T-helper 1 cell treated with Interleukin-12 subunit alpha and Interleukin-12 subunit beta and Interleukin-4 antibody, amounts not matched to agents 30 ng/mL and 1 ng/mL, for 36 hours (primary cell): Measurements from ENCODE around the gene SMYD3. TPM values are rescaled to one million over a fixed set of nuclear protein-coding genes. Genes with fewer than 3 reads are reported as not detected.

Experiments used
- intact Hi-C: fragments of 100-400 bp; cut with micrococcal nuclease; formaldehyde crosslinking; loops from one replicate; pipeline ENCODE4 v1.15.1; 2024
- total RNA-seq: library from RNA; stranded (reverse); gene quantifications from 2 replicates; pipeline ENCODE4 v1.2.3, GENCODE V29; 2022

The SMYD3 gene
- total RNA-seq, 1 donor from 2014 or later: 24.1 TPM

GRCh38 chr1:245933431-245934045, 573.5 kb downstream of the SMYD3 start:
- intact Hi-C loops: no loop called here

GRCh38 chr1:245932302-245932972, 574.6 kb downstream of the SMYD3 start:
- intact Hi-C loops: no loop called here

DNA sequence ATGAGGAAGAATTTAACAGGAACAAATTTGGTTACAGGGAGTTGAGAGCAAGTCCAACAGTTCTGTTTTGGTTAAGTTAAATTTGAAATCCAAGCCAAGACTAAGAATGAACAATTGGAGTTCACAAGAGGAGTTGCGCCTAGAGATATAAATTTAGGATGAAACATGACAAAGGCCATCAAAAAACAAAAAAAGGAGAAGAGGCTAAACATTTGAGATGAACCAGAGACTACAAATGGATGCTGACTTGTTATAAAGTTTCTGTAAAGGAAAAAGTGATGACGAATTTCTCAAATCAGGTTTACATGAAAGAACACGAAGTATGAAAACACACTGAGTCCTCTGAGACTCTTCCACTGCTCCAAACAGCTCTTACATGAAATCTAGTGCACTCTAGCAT, 575.6 kb downstream of the SMYD3 start:
- intact Hi-C loops: no loop called here

DNA sequence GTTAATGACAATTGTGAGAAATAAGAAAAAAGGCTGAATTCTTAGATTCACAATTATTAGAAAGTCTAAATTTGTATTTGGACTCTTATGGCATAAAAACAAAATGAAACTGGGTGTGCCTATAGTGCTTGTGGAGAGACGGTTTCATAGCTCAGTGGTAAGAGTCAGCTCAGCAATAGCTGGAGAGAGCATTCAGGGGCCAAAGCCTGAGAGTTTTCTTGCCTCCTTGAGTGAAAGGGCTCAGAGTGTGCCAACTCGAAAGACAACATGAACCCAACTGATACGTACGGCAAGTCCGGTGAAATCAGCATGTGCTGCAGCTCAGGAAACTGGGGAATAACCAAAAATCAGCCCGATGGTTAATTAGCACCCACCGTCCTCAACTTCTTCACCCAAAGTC, 577.9 kb downstream of the SMYD3 start:
- intact Hi-C loops: no loop called here

DNA sequence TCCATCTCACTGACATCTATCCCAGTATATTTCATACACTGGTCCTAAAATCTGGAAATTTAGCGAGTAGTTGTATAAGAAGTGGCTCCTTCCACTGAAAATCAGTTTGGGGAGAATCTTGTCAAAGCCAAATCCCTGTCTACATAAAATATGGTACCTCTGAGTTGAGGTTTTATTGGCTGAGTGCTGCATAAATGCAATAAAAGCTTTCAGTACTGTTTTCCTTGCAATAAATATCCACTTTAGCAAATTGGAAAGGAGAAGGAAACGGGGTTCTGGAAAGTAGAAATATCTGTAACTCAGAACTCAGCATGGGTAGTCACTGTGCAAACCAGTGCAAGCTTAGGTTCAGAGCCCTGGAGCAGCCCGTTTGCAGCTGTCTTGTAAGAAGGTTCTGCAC, 580.2 kb downstream of the SMYD3 start:
- intact Hi-C loops: no loop called here

- intact Hi-C loops: no loop called here
Observed at GRCh38 chr1:245923215-245923614, 583.9 kb downstream of the SMYD3 start.

DNA sequence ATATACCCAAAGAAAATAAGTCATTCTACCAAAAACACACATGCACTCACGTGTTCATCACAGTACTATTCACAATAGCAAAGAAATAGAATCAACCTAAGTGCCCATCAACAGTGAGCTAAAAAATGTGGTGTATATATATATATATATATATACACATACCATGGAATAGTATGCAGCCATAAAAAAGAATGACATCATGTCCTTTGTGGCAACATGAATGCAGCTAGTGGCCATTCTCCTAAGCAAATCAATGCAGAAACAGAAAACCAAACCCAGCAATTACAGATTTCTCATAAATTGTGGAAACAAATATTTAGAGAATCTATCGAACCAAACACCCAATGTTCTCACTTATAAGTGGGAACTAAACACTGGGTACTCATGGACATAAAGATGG, 585.7 kb downstream of the SMYD3 start:
- intact Hi-C loops: no loop called here

DNA sequence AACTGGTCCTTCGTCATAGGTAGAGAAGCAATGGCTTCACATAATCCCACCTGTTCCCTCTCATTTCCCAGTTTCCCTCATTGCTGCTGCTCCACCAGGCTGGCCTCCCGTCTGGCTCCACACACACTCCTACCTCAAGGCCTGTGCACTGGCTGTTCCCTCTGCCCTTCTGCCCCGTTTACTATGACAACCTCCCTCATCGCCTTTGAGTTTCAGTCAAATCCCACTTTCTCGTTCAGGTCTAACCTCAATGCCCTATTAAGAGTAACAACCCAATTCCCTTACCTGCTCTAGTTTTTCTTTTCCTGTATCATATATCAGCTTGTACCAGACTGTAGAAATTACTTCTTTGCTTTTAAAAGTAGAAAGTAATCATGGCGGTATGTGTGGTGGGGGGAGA, 589.7 kb downstream of the SMYD3 start:
- intact Hi-C loops: no loop called here

- intact Hi-C loops: no loop called here
Observed at GRCh38 chr1:245915841-245916240, 591.2 kb downstream of the SMYD3 start.

- intact Hi-C loops: no loop called here
Observed at GRCh38 chr1:245915406-245915805, 591.7 kb downstream of the SMYD3 start.

DNA sequence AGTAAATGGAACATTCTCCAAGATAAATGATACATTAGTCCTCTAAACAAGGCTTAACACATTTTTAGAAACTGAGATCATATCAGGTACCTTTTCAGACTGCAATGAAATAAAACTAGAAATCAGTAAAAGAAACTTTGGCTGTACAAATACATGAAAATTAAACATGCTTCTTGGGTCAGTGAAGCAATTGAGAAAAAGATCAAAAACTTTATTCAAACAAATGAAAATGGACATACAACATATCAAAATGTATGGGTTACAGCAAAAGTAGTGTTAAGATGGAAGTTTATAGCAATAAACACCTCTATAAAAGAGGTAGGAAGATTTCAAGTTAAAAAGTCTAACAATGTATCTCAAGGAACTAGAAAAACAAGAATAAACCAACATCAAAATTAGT, 598.5 kb downstream of the SMYD3 start:
- intact Hi-C loops: no loop called here

DNA sequence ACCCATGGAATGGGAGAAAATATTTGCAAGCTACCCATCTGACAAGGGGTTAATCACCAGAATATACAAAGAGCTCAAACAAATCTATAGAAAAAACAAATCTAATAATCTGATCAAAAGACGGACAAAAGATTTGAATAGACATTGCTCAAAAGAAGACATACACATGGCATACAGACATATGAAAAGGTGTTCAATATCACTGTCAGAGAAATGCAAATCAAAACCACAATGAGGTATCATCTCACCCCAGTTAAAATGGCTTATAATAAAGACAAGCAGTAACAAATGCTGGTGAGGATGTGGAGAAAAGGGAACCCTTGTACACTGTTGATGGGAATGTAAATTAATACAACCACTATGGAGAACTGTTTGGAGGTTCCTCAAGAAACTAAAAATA, 600.9 kb downstream of the SMYD3 start:
- intact Hi-C loops: no loop called here

DNA sequence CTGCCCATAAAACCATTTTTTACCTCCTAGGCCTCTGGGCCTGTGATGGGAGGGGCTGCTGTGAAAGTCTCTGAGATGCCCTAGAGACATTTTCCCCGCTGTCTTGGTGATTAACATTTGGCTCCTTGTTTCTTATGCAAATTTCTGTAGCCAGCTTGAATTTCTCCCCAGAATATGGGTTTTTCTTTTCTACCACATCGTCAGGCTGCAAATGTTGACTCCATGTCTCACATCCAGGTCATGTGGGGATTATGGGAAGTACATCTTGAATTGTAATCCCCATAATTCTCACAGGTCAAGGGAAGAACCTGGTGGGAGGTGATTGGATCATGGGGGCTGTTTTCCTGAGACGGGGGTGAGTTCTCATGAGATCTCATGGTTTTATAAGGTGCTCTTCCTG, 603.2 kb downstream of the SMYD3 start:
- intact Hi-C loops: no loop called here

DNA sequence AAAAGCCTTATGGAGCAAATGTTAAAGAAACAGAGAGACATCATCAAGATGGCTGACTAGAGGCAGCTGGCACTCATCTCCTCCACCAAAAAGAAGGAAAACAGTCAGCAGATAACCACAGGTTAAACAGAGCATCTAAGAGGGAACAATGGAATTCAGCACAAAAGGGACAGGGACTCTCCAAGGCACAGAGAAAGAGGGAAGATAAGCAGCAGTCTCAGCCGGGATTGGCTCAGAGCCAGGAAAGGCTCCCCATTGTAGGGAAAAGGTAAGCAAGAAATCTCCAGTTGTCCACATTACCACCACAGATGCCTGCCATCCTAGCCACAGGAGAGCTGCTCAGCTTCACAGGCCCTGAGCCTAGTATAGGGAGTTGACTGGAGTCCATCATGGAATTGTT, 605.5 kb downstream of the SMYD3 start:
- intact Hi-C loops: no loop called here

- intact Hi-C loops: no loop called here
Observed at GRCh38 chr1:245901037-245901436, 606.0 kb downstream of the SMYD3 start.

- intact Hi-C loops: no loop called here
Observed at GRCh38 chr1:245898581-245898980, 608.5 kb downstream of the SMYD3 start.

- intact Hi-C loops: no loop called here
Observed at GRCh38 chr1:245896258-245896657, 610.8 kb downstream of the SMYD3 start.

DNA sequence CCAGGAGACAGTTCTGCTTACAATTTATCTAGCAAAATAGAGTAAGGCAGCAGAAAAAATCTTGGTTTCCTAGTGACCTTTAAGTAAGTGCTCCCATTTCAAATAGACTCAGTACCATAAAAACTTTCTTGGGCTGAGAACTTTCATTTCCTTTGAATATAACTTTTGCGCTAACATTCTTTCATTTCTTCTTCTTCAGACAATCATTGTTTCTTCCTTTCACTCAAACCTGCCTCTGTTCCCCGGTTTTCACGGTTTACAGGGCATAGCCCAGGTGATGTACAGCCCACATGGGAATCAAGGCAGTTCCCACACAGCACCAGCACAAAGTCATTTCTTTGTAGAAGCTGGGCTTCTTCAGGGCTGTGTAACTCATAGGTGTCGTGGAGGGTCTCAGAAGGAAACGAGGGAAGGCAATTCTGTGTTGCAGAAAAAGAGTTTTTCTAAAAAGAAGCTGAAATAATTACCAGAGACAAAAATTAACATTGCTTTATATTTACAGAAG, 611.6 kb downstream of the SMYD3 start:
- intact Hi-C loops: no loop called here

DNA sequence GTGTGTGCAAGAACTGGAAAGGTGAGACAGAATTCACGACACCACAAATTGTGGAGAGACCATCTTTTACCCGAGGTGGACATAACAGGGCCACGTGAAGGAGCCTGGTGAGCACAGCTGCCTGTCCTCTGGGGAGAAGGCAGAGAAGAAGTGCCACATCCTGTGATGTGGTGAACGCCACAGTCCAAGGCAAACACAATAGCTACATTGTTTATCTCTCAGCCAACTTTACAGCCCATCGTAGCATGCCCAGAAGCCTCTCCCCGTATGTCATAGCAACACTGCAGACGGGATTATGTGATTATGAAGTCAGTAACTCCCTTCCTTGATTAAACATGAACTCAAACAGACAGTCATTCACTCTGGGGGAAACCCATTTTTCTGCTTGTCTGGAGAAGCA, 612.2 kb downstream of the SMYD3 start:
- intact Hi-C loops: no loop called here

GRCh38 chr1:245893025-245893424, 614.1 kb downstream of the SMYD3 start:
- intact Hi-C loops: loop anchor here (1.0 kb wide), 1 partner anchor 32 kb away; no protein-coding TSS in a partner anchor

GRCh38 chr1:245888809-245889208, 618.3 kb downstream of the SMYD3 start:
- intact Hi-C loops: loop anchor here (1.0 to 2.0 kb wide), 4 partner anchors 64 to 736 kb away; no protein-coding TSS in a partner anchor

- intact Hi-C loops: loop anchor here (1.0 to 2.0 kb wide), 2 partner anchors 65 to 735 kb away; no protein-coding TSS in a partner anchor
Observed at GRCh38 chr1:245887829-245888228, 619.2 kb downstream of the SMYD3 start.
